GM23338 (cell line): Measurements from ENCODE around the gene MSS51. TPM values are rescaled to one million over a fixed set of nuclear protein-coding genes. Genes with fewer than 3 reads are reported as not detected.

ENCODE experiments used
- ATAC-seq: fragments of 200-7000 bp; cut with Tn5 transposase; 3 replicates; pipeline ENCODE4 v1.9.1; 2020
- DNase-seq: peaks from one replicate; pipeline ENCODE4 v3.0.0-alpha.2; 2015; ENCODE audit warnings: low spot score
- H2AFZ ChIP-seq: fragments of 200-600 bp; sonication (generic); 2 replicates; pipeline ENCODE4 v1.8.0; 2016; ENCODE audit warnings: antibody characterized with exemption, mild to moderate bottlenecking, moderate library complexity
- H3F3A ChIP-seq: fragments of 200-600 bp; sonication (generic); replicated peaks from 2 replicates; pipeline ENCODE4 v1.8.0; 2017; ENCODE audit warnings: antibody characterized with exemption, mixed run types, low read depth
- H3K27ac ChIP-seq: fragments of 200-600 bp; sonication (generic); 2 replicates; pipeline ENCODE4 v1.6.1; 2016; ENCODE audit warnings: low read depth
- H3K27me3 ChIP-seq: fragments of 200-600 bp; sonication (generic); 2 replicates; pipeline ENCODE4 v1.8.0; 2016; ENCODE audit warnings: mild to moderate bottlenecking, mixed run types, moderate library complexity; ENCODE audit not compliant: insufficient read depth
- H3K36me3 ChIP-seq: fragments of 200-600 bp; sonication (generic); 2 replicates; pipeline ENCODE4 v1.8.0; 2016; ENCODE audit warnings: mild to moderate bottlenecking; ENCODE audit not compliant: insufficient read depth
- H3K4me1 ChIP-seq: fragments of 200-600 bp; sonication (generic); 2 replicates; pipeline ENCODE4 v1.8.0; 2016; ENCODE audit warnings: mild to moderate bottlenecking, moderate library complexity; ENCODE audit not compliant: insufficient read depth
- H3K4me2 ChIP-seq: fragments of 200-600 bp; sonication (generic); 2 replicates; pipeline ENCODE4 v1.7.1; 2017; ENCODE audit warnings: mixed run types
- H3K4me3 ChIP-seq: fragments of 200-600 bp; sonication (generic); 2 replicates; pipeline ENCODE4 v1.6.1; 2016; ENCODE audit warnings: mixed run types
- H3K79me2 ChIP-seq: fragments of 200-600 bp; sonication (generic); replicated peaks from 2 replicates; pipeline ENCODE4 v1.8.0; 2017; ENCODE audit warnings: mild to moderate bottlenecking; ENCODE audit not compliant: insufficient read depth
- H3K9me2 ChIP-seq: fragments of 200-600 bp; sonication (generic); 2 replicates; pipeline ENCODE4 v1.8.0; 2017; ENCODE audit not compliant: insufficient read depth
- H4K20me1 ChIP-seq: fragments of 200-600 bp; sonication (generic); replicated peaks from 2 replicates; pipeline ENCODE4 v1.8.0; 2017; ENCODE audit warnings: mild to moderate bottlenecking; ENCODE audit not compliant: insufficient read depth
- H3K27ac Mint-ChIP-seq: 2 replicates; pipeline ENCODE4 v1.8.0; 2020; ENCODE audit warnings: inconsistent platforms, mild to moderate bottlenecking, moderate library complexity, mixed read lengths
- H3K27me3 Mint-ChIP-seq: 3 replicates; pipeline ENCODE4 v1.8.0; 2022; ENCODE audit warnings: low read depth, mild to moderate bottlenecking, moderate library complexity, mixed read lengths, inconsistent platforms; ENCODE audit not compliant: insufficient read depth, poor library complexity
- H3K36me3 Mint-ChIP-seq: 3 replicates; pipeline ENCODE4 v1.8.0; 2021; ENCODE audit warnings: low read depth, mild to moderate bottlenecking, inconsistent platforms, moderate library complexity, mixed read lengths
- H3K4me1 Mint-ChIP-seq: 3 replicates; pipeline ENCODE4 v1.8.0; 2020; ENCODE audit warnings: mild to moderate bottlenecking, inconsistent platforms, mixed read lengths
- H3K4me3 Mint-ChIP-seq: 3 replicates; pipeline ENCODE4 v1.8.0; 2021; ENCODE audit warnings: moderate library complexity, mild to moderate bottlenecking, inconsistent platforms, mixed read lengths
- H3K9me3 Mint-ChIP-seq: 3 replicates; pipeline ENCODE4 v1.8.0; 2020; ENCODE audit warnings: moderate library complexity, mild to moderate bottlenecking, inconsistent platforms, mixed read lengths
- JUNB ChIP-seq: IDR thresholded peaks from one replicate; pipeline ENCODE4 v1.6.1; 2016; ENCODE audit warnings: antibody characterized with exemption; ENCODE audit not compliant: unreplicated experiment
- ZNF462 ChIP-seq: fragments of 250-450 bp; sonication (Bioruptor Pico); IDR thresholded peaks from 2 replicates; pipeline ENCODE4 v1.5.0; 2020; ENCODE audit warnings: mild to moderate bottlenecking, moderate library complexity
- polyA plus RNA-seq: library from polyadenylated mRNA; unstranded; fragments of >200 nt; fragmentation: Nextera tagmentation; extraction: Ambion mirVana; gene quantifications from 2 replicates; pipeline ENCODE4 v1.2.1, GENCODE V29; 2016
- total RNA-seq: library from RNA; depleted of rRNA; stranded (reverse); fragments of >200 nt; shearing (Covaris generic); gene quantifications from 2 replicates; pipeline ENCODE4 v1.2.3, GENCODE V29; 2014

MSS51 gene
- total and polyA plus RNA-seq, 2 experiments from 2014 or later, result 1.1 to 5.1 TPM

GRCh38 chr10:73439605-73440312 lies 6.4 kb upstream of the MSS51 start:
- ATAC-seq, result no peak
- H3K27ac ChIP-seq, result no peak overlapping the region
- H3K4me1 Mint-ChIP-seq, result no peaks in the 10 kb centered on the region

More at GRCh38 chr10:73439605-73440312, 6.4 kb upstream of the MSS51 start:
- Histone ChIP-seq H4K20me1 (no peaks in the 10 kb centered on the region; the same call in 1 of the 2 replicates), H3K79me2 (no peaks in the 10 kb centered on the region), H3K36me3 (no peaks in the 10 kb centered on the region; the same call in 1 of the 2 replicates), H3K9me2 (no peaks in the 10 kb centered on the region), H3F3A (no peaks in the 10 kb centered on the region), H3K4me1 (no peaks in the 10 kb centered on the region), H3K4me3 (no peak overlapping the region), H3K4me2 (no peak overlapping the region), H3K27me3 (no peaks in the 10 kb centered on the region), H2AFZ (no peak overlapping the region)
- Mint-ChIP-seq H3K36me3 (no peaks in the 10 kb centered on the region; the same call in 2 of the 3 replicates), H3K9me3 (no peaks in the 10 kb centered on the region), H3K27ac (no peak overlapping the region; the same call in 1 of the 2 replicates), H3K27me3 (no peaks in the 10 kb centered on the region), H3K4me3 (no peak overlapping the region)
- DNase-seq, result no peak
- no peak for TF ChIP-seq ZNF462 (CRISPR knock-in tag)
- TF ChIP-seq JUNB, result no peak
